Stimulated activated naive CD8-positive, alpha-beta T cell treated with anti-CD3 and anti-CD28 coated beads, Interleukin-15, Interleukin-2, amounts not matched to agents 100 ng/mL and 50 ng/mL, for 24 hours (primary cell): Measurements from ENCODE around the gene NLRP8.
"Not testable (repeated sequence)": the region's sequence is repeated elsewhere in the genome, so short reads cannot be mapped to it uniquely, and the experiment has no call there.

Experiments
- H3K27ac Mint-ChIP-seq: one replicate; pipeline ENCODE4 v1.8.0; 2021; ENCODE audit warnings: mild to moderate bottlenecking, mixed read lengths
- H3K27me3 Mint-ChIP-seq: one replicate; pipeline ENCODE4 v1.8.0; 2021; ENCODE audit warnings: mixed read lengths
- H3K36me3 Mint-ChIP-seq: one replicate; pipeline ENCODE4 v1.8.0; 2021; ENCODE audit warnings: low read depth, mixed read lengths
- H3K4me1 Mint-ChIP-seq: one replicate; pipeline ENCODE4 v1.8.0; 2021; ENCODE audit warnings: low read depth, mixed read lengths
- H3K4me3 Mint-ChIP-seq: one replicate; pipeline ENCODE4 v1.8.0; 2021; ENCODE audit warnings: mild to moderate bottlenecking, mixed read lengths
- H3K9me3 Mint-ChIP-seq: one replicate; pipeline ENCODE4 v1.8.0; 2021; ENCODE audit warnings: mixed read lengths

NLRP8 gene

DNA sequence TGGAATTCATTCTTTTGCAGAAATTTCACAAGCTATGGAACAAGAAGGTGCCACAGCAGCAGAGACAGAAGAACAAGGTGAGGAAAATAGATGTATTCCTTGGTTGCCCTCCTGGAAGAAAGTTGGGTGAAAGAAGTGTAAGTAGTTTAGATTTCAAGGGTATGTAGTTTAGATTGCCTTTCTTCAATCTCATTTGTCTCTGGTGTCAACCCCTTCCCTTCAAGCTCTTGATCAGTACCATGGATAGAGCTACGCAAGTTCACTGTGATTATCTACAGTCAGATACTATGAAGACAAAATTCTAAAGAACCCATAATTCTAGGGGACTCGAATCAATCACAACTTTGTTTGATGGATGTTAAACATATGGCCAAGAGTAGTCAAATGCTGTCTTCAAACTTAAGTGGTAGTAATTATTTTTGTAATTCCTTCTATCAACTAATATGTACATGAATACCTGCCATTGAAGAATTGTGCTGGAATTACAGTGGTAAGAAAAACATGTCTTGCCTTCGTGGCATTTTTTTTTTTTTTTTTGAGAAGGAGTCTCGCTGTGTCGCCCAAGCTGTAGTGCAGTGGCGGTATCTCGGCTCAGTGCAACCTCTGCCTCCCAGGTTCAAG, 72.8 kb downstream of the NLRP8 start:
- not testable (repeated sequence) for H3K36me3 Mint-ChIP-seq, H3K4me3 Mint-ChIP-seq, H3K4me1 Mint-ChIP-seq, H3K27me3 Mint-ChIP-seq, H3K27ac Mint-ChIP-seq
- peaks cover 15% of the 10 kb centered on the region for H3K9me3 Mint-ChIP-seq

DNA sequence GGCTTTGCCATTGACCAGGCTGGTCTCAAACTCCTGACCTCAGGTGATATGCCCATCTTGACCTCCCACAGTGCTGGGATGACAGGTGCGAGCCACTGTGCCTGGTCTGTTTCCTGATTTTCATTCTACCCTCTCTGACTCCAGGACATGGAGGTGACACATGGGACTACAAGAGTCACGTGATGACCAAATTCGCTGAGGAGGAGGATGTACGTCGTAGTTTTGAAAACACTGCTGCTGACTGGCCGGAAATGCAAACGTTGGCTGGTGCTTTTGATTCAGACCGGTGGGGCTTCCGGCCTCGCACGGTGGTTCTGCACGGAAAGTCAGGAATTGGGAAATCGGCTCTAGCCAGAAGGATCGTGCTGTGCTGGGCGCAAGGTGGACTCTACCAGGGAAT, 79.1 kb downstream of the NLRP8 start:
- Mint-ChIP-seq H3K27ac (no peak overlapping the region), H3K36me3 (no peaks in the 10 kb centered on the region), H3K9me3 (peaks cover 5% of the 10 kb centered on the region), H3K4me3 (no peak overlapping the region), H3K4me1 (no peaks in the 10 kb centered on the region), H3K27me3 (no peaks in the 10 kb centered on the region)
